HG03354 (cell line): ENCODE results near the gene FBXO31.

Experiments
- ATAC-seq: cut with Tn5 transposase; IDR thresholded peaks from one replicate; pipeline ENCODE4 v1.9.1; 2021; ENCODE audit warnings: mild to moderate bottlenecking; ENCODE audit not compliant: unreplicated experiment, poor library complexity, severe bottlenecking

FBXO31 gene

DNA sequence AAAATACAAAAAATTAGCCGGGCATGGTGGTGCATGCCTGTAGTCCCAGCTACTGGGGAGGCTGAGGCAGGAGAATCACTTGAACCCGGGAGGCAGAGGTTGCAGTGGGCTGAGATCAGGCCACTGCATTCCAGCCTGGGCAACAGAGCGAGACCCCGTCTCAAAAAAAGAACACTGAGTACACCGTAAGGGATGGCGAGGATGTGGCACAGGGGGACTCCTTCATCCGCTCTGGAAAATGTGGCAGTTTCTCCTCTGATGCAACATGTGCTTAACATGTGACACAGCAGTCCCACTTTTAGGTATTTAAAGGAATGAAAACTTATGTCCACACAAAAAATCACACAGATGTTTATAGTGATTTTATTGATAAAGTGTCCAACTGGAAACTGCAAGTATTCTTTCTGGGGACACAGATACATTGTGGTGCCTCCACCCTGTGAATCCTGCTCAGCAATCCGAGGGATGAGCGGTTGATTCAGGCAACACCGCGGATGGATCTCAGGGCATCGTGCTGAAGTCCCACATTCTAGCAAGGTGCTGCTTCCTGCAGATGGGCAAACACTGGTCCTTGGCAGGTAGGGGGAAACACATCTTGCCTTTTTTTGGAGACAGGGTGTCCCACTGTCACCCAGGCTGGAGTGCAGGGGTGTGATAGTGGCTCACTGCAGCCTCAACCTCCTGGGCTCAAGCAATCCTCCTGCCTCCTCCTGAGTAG lies 62.9 kb downstream of the FBXO31 start:
- no peak for ATAC-seq

DNA sequence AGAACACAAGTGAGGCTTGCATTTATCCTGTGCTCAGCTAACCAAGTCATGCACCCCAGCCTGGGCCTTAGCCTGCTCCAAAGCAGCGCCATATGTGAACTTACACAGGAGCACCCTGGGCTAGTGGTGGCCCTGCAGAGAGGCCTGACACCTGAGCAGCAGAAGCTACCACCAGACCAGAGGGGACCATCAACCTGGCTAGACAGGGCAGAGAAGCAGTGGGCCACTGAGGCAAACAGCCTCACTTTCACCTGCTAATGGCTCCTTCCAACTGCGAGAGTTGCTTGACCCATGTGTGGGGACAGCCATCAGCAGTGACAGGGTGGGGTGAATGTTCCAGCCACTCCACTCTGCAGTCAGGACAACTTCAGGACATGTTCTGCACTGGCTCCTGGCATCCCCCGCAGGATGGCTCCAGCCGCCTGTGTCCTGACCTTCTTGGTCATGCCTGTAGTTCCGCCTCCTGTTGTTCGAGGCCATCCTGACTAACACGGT lies 63.5 kb downstream of the FBXO31 start:
- ATAC-seq: no peak

DNA sequence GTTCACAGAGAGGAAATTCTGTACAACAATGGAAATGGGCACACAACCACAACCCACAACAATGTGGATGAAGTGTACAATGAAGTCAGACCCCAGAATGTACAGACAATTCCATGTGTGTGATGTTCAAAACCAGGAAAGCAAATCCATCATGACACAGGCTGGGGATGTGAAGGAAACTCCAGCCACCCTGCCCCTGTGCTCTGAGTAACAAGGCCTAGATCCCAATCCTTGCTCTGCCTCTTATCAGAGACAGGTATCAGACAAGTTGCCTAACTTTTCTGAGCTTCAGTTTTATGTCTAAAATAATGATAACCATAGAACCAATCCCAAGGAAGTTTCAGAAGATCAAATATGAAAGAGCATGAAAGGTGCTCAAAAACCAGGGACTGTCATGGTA lies 64.6 kb downstream of the FBXO31 start:
- ATAC-seq: no peak

DNA sequence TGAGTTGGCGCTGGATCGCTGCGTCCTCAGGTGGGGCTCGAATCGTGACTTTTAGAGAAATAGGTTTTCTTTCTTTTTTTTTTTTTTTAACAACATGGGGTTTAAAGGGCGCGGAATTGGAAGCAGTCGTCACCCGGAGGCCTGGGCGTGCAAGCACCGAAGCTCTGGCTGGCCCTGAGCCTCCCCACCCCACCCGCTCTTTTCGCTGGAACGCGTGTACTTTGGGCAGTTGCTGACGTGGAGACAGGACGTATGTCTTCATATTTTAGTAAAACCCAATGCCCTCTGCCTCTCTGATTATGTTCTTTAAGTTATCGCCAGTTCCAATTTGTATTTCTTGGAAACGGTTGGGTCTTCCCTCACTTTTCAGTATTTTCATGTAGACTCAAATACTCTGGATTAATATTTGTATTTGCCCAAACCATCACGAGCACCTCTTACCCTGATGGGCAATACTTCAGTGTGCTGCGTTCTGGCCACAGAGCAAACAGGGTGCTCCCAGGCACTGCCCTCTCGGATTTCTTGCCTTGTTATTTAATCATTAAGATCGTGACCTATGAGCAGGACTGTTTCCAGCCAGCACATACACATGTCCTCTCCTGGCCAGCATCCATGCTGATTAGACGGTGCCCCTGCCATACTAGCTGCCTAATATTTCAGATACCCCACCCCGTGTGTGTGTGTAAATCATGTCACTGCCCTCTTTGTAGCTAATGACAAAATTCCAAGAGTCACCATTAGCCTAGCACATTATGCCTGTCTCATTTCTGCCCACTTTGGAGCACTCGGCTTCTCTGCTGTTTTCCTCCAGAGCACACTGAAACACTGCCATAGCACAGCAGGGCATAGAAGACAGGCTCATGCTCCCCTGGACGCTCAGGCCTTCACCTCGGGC lies 65.6 kb downstream of the FBXO31 start:
- ATAC-seq: peak; percentile 28

DNA sequence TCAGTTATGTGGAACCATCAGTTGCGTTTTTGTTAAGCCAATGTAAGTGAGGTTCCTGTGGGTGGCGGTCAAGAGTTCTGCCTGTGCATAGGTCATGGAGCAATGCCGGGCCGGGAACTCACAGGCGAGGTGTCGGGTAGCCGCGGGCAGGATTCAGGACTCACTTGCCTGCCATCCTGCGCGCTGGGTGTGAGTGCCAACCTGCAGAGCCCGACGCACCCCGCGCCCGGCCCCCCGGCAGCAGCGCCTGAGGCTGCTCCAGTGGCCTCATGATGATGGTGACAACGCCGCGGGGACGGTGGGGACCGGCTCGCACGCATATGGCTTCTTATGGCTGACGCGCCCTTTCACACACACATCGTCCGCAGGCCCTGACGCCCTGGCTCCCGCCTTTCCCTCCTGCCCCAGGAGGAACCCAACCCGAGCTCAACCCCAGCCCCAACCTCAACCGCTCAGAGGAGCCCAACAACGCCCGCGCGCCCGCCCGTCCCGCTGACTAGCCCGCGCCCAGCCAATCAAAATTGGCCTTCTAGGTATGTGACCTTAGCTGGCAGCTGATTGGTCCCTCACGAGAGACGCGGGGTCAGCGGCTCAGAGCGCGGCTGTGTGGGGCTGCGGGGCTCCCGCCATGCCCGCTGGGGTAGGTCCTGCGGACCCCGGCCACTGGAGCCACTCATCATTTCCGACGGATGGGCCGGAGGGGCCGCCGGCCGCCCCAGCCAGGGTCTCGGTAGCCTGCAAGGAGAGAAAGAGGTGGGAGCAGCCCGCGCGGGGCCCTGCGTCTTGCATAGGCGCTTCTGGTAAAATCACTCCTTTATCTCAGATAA lies 66.4 kb downstream of the FBXO31 start, which contains the start of gene C16orf95:
Gene C16orf95 (minus strand): TSS at position 470 of the 827 bp plus-strand sequence. CDS start 150 bp downstream, at position 320.
- ATAC-seq: peak; percentile 94

DNA sequence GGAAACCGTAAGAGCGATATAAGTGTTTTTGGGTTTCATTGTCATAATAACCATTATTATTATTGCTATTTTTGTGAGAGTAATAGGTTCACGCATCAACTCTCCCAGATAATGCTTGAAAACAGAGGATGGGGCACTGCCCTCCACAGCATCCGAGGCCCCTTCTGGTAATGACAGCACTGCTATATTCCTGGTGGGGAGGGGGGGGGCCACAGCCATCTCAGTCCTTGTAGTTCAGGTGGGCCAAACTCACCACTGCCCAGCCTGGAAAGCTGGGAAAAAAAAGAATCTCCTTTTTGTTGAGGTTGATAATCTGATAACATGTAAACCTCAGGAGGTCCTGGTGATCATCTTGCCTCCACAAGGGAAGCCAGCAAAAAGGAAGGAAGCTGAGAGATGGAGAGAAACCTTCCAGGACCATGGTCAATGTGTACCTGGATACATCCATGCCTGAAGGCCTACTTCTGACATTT lies 67.1 kb downstream of the FBXO31 start:
- ATAC-seq: no peak

DNA sequence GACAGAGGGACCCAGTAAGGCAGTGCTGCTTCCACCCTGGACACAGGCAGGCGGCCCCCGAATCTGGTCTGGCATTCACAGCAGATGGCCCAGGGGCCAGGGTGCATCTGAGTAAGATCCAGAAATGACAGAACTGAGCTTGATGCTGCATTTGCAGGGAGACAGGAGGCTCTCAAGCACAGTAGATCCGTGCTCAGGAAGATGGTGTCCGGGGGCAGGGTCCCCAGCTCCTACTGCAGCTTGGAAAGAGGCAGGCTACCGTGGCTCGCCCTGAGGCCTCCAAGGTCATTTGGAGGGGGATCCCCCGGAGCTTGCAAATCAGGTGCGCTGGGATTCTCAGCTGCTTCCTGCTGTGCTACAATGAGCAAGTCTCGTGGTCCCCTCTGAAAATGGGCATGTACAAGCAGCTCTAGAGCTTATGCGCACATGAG lies 68.6 kb downstream of the FBXO31 start:
- ATAC-seq: no peak

DNA sequence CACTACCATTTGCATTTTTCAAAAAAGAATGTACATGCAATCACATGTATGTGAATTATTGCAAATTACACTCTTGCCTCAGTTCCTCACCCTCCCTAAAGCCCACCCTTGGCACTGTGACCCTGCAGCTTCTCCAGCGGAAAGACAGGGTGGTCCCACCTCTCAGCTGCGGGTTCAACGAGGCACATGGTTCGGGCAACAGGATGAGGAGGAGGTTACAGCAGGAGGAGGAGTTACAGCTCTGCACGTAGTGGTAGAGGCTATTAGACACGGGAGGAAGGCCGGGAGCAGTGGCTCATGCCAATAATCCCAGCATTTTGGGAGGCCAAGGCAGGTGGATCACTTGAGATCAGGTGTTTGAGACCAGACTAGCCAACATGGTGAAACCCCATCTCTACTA lies 71.6 kb downstream of the FBXO31 start:
- ATAC-seq: no peak

DNA sequence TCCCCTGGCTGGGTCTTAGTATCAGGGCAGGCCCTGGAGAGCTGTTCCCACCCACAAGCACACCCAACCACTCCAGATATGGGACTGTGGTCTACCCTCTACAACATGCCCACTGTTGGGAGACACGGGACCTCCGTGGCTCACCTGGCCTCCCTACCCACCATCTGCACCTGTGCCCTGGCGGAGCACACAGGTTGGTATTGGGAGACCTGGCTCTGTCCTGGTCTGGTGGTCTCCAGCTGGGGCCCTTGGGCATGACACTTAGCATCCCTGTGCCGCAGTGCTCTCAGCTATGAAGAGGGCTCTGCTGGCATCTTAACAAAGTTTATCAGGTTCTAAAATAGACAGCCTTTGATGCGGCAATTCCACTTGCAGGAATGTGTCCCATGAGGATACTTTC lies 72.2 kb downstream of the FBXO31 start:
- no peak for ATAC-seq

DNA sequence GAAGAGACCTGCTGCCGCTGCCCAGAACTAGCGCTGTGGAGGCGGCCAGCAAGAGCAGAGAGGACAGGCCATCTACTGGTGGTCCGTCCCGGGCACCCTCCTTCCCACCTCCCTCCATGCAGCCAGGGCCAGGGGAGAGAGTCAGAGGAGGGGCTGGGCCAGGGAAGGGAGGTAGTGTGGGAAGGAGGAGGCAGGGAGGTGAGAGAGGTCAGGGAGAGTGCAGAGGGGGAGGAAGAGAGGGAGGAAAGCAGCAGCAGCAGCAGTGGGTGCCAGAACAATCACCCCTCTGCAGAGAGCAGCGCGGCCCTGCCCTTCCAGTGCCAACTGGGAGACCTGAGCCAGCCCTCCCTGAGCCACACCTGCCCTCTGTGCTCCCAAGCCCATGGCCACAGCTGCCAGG lies 73.0 kb downstream of the FBXO31 start:
- ATAC-seq: no peak

DNA sequence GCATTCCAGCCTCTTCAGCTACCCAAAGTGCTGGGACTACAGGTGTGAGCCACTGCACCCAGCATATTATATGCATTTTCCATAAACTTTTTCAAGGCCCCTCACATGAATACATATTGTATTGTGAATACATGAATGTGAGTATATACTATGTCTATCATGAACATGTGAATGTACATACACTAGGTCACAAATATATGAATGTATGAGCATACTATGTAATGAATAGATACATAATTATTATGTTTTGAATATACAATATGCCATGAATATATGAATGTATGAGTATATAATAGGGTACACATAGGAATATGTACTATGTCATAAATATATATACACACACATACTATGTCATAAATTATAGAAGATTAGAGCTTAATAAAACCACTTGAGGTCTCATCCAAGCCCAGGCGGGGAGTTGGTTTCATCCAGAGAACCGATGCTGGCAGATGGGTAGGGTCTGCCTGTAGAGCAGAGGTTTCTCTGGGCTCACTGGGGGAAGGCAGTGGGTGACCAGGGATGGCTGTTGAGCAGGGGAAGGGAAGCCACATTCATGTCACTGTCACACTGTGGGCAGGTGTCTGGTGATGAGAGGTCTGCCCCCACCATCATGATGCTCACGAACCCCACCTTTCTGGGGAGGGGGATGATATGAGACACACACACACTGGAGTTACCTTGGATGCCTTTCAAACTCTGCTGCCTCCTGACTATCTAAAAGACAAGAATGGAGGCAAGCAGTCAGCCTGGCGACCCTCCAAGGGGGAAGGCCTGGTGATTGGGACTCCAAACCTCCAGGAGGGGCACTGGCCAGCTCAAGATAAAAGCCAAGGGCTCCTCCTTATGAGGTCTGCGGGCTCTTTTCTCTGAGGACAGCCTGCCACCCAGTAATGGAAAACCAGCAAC lies 73.7 kb downstream of the FBXO31 start:
- ATAC-seq: no peak

DNA sequence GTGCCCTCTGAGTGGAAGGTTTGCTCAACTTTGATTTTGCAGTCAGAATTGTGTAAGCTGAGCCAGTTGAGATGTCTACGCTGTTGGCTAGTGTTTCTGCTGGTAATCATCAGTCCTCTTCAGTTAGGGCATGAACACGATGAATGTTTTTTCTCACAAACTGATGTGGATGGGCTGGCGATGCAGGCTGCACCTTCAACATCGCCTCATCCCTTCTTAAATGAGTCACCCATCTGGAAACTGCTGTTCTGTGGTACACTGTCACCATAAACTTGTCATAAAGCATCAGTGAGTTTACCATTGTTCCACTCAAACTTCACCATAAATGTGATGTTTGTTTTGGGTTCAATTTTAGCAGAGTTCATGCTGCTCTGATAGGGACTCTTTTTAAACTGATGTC lies 74.8 kb downstream of the FBXO31 start:
- no peak for ATAC-seq

DNA sequence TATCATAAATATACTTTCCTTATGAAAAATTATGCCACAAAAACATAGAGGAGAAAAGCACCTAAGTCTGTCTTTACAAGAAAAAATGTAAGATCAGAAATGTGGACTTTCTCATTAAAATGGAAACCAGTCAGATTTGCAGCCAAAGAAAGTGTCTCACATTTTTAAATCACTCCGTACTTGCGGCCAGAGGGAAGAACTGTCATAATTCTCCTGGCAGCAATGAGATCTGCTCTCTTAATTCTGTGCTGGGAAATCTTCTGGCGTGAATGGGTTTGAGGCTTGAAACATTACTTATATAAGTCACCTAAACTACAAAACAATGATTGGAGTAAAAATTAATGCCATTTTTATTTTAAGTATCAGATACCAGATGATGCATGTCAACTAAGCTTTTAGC lies 77.1 kb downstream of the FBXO31 start:
- ATAC-seq: no peak

DNA sequence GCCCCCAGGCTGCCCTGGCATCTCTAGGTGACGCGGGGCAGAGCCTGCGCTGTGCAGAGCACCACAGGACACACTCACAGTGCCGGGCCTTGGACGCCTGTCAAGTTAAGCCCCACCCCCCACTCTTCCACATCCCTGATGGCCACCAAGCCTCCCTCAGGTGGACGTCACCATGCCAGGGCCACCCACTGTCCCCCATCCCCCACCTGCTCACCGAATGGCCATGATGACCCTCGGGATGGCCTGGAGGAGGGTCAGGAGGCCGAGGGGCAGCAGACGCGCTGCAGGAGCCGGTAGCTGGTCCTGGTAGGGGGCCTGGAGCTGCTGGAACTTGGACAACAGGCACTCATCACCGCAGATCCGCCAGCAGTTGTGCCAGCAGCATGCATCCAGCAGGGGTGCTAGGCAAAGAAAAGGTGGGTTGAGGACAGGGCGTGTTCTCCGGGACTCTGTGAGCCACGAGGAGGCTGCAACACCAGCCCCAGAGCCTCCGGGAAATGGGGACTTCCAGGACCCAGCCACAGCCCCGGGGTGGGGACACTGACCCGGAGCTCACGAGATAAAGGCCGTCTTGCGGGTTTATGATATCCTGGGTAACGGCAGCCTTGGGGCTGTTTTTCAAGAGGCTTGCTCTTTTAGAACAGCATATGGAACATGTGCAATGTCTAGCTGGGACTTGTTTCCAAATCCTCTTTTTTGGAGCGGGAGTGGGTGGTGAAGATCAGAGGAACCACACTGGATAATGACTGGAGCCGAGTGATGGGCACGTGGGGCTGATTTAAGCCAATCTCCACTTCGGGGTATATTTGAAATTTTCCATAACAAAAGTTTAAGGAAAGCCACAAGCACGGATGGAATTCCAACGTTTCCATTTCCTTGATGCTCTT lies 77.8 kb downstream of the FBXO31 start:
- no peak for ATAC-seq

DNA sequence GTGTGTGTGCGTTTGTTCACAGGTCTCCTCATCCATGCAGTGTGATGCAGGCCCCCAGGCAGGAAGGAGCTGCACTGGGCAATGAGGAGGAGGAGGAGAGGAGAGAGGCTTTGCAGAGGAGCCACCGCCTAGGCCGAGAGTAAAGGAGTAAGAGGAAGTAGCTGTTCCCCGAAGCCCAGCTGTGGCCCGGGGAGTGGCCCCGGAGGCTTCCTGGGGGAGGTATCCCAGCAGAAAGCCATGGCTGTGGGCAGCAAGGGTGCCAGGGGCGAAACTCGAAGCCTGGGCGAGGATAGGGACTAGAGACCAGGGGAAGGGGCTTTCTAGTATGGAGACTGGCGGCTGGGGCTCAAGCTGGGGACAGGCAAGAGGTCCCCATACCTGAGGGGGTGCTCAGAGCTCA lies 78.6 kb downstream of the FBXO31 start:
- ATAC-seq: no peak

DNA sequence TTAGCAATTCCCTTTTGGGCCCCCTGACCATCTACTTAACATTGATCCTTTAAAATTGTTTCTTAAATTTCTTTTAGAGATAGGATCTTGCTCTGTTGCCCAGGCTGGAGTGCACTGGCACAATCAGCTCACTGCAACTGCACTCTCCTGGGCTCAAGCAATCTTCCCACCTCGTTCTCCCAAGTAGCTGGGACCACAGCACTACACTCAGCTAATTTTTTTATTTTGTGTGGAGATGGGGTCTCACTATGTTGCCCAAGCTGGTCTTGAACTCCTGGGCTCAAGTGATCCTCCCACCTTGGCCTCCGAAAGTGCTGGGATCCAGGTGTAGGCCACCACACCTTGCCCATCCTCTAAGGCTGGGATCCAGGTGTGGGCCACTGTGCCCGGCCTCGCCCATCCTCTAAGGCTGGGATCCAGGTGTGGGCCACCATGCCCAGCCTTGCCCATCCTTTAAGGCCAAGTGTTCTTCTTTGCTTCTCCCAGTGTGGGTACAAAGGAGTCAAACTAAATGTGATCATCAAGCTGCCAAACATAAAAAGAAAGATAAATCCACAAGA lies 79.5 kb downstream of the FBXO31 start:
- no peak for ATAC-seq

DNA sequence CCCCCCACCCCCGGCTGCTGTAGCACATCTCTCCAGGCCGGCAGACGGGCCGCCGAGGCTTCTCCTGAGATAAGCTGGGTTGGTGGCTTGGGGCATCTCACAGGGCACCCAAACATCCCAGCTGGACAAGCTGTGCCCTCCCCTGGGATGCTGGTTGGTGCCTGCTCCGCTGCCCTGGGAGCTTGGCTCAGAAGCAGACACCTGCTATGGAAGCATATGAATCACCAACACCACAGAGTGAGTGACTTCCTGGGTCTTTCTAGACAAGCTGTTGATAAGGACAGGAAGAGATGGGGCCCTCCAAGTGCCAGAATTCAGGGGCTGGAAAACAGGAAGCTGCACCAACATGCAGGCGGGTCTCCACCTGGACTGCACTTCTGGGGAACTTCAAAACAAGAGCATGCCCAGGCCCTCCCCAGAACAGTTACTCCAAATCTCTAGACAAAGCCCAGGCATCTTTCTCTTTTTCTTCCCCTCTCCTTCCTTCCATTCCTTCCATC lies 80.1 kb downstream of the FBXO31 start:
- no peak for ATAC-seq
